MG63 (cell line): ENCODE measurements around the gene EEFSEC. TPM values are rescaled to one million over a fixed set of nuclear protein-coding genes. Genes with fewer than 3 reads are reported as not detected.

ENCODE experiments used
- DNase-seq: peaks from one replicate; pipeline ENCODE4 v3.0.0-alpha.2; 2020
- H3K27me3 ChIP-seq: fragments of 250-450 bp; sonication (Bioruptor Pico); 2 replicates; pipeline ENCODE4 v1.5.1; 2020; ENCODE audit warnings: mild to moderate bottlenecking, moderate library complexity
- H3K36me3 ChIP-seq: fragments of 250-450 bp; sonication (Bioruptor Pico); 2 replicates; pipeline ENCODE4 v1.5.1; 2020; ENCODE audit warnings: mild to moderate bottlenecking, moderate library complexity
- H3K4me3 ChIP-seq: fragments of 250-450 bp; sonication (Bioruptor Pico); 2 replicates; pipeline ENCODE4 v1.5.1; 2020; ENCODE audit warnings: mild to moderate bottlenecking, moderate library complexity
- H3K9me3 ChIP-seq: fragments of 250-450 bp; sonication (Bioruptor Pico); 2 replicates; pipeline ENCODE4 v1.5.1; 2020; ENCODE audit warnings: mild to moderate bottlenecking, moderate library complexity
- total RNA-seq: library from RNA; depleted of rRNA; stranded (reverse); fragments of >200 nt; shearing (Covaris generic); gene quantifications from 2 replicates; pipeline ENCODE4 v1.2.3, GENCODE V29; 2014; ENCODE audit warnings: low replicate concordance

Gene EEFSEC
- total RNA-seq, 1 experiment from 2014 or later = 6.8 TPM

DNA sequence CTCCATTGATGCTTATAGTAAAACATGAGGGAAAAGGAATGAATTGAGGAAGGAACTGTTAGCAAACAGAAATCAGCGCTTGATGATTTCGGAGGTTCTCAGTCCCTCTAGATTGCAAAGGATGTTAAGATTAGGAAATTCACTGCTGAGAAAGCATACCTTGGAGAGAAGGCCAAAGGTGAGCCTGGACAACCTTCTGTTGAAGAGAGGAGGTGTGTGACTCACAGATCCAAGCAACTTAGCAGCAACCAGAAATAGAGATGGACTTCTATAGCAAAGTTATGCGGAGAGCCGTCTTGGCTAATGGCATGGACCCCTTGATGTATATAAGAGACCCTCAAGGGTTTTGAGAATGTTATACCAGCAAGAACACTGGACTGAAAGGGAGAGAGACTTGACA is 114.3 kb downstream of the EEFSEC start:
- Histone ChIP-seq H3K27me3 (no peaks in the 10 kb centered on the region), H3K4me3 (no peak overlapping the region), H3K36me3 (no peaks in the 10 kb centered on the region; the same call in 1 of the 2 replicates), H3K9me3 (no peaks in the 10 kb centered on the region)
- no peak for DNase-seq

DNA sequence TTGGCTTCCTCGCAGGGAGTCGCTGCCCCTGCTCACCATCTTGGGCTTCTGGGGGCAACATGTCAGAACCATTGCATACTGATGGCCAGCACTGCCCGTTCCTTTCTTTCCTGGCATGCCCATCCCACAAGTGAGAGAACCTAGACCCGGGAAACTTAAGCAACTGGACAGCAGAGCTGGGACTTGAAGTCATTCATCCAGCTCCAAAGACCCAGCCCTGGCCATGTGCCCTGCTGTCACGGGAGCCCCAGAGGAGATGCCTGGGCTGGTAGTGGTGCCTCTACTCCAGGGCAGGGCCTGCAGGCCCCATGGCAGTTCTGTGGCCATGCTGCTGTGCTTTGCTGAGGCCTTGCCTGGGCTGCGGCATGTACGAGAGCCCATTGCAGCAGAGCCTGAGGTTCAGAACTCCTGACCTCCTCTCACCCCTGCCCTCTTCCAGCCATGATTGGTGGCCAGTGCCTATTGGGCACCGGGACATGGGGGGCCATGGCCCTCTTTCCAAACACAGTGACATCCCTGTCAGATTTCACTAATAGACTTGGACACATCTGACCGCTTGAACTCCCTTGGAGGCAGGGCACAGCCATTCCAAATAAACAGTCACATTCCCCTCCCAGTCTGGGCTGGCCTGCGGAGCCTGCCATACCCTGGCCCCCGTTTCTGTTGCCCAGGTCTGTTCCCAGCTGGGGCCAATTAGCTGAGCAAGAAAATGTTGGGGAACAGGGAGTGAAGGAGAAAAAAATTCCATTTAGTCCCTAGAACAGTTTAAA is 115.9 kb downstream of the EEFSEC start:
- no peak for DNase-seq
- Histone ChIP-seq H3K4me3 (no peak overlapping the region), H3K36me3 (no peaks in the 10 kb centered on the region; the same call in 1 of the 2 replicates), H3K27me3 (no peaks in the 10 kb centered on the region), H3K9me3 (no peaks in the 10 kb centered on the region)

DNA sequence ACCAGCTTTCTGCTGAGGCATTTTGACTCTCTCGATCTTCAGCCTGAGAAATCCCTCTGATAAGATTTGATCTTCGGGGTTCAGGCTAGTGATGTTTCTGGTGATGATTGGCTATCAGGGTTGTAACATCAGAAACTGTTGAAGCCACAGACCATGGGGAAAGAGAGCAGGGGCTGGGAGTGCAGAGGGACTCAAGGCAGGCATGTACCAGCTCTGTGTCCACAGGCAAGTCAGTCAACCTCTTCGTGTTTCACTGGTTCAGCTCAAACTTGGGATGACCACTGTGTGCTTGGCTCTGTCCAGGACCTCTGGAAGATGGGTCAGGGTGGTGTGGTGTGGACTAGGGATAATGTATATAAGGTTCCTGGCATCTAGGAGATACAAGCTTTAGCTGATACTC is 116.5 kb downstream of the EEFSEC start:
- no peak for DNase-seq
- Histone ChIP-seq H3K9me3 (no peaks in the 10 kb centered on the region), H3K4me3 (no peak overlapping the region), H3K36me3 (no peaks in the 10 kb centered on the region; the same call in 1 of the 2 replicates), H3K27me3 (no peaks in the 10 kb centered on the region)

DNA sequence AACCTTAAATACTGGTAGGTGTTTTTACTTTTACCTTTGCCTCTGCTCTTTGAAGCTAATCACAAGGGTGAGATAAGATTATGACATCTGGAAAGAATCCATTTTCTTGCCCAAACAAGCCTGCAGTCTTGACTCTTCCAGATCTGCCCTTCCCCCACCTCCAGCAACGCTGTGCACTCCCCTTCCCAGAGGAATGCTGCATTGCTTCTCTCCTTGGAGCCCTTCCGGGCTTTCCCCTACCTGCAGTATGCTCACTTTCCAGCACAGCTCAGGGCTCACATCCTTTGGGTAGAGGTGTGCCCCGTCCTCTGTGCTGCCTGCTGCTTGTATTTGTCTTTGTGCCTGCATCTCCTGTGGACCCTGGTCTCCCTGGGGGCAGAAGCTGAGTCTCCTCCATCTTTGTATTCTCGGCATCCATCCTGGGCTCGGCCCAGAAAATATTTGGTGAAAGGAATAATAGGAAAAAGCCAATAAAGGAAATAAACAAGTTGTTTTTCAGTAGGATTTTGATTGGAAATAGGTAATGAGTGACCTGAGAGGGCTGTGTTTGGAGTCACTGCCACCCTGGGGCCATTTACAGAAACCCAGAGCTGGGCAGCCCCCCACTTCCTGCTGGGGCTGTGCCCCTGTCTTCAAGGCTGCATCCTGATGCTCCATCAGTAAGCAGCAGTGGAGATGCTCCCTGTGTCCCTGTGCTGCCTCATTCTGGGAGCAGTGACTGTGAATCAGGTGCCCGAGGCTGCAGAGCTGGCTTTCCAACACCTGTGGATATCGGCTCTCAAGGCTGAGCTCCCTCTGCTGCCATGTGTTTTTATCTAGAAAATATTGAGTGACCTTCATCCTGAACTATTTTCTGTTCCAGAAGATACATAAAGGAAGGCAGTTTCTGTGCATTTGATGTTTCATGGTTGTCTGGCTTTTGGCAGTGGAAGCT is 117.5 kb downstream of the EEFSEC start:
- no peaks in the 10 kb centered on the region for H3K27me3 ChIP-seq
- no peaks in the 10 kb centered on the region for H3K36me3 ChIP-seq
- H3K9me3 ChIP-seq = no peaks in the 10 kb centered on the region
- DNase-seq = no peak
- H3K4me3 ChIP-seq = no peak overlapping the region

DNA sequence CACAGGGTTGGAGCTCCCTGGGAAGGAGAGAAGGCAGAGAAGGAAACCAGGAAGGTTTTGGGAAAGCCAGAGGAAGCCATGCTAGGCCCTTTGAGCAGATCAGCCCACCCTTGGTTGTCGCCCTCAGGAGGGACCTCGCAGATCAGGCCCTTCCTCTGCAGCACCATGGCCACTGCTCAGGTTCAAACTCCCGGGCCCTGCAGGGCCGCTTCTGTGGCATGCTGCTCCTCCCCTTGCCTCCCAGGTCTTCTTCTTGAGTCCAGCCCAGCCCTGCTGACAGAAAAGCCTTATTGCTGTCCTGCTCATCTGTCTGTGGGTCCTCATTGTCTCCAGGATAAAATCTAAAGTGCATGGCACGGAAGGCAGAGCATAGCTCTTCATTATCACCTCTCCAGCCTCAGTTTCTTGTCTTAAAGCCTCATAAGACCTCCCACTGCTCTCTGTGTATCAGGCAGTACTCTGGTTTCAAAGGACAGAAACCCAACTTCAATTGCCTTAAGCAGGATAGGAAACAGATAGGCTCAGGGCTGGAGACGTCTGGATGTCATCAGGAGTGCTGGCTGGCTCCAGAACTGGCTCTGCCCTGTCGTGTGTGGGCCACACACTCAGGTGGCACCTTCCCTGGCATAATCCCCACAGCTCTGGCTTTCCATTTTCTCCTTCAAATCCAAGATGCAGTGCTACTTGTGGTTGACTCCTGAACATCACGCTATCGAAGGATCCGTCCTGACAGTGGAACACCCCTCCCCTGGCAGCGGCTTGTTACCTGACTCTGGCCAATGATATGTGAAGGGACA is 118.5 kb downstream of the EEFSEC start:
- H3K9me3 ChIP-seq = no peaks in the 10 kb centered on the region
- no peak for DNase-seq

DNA sequence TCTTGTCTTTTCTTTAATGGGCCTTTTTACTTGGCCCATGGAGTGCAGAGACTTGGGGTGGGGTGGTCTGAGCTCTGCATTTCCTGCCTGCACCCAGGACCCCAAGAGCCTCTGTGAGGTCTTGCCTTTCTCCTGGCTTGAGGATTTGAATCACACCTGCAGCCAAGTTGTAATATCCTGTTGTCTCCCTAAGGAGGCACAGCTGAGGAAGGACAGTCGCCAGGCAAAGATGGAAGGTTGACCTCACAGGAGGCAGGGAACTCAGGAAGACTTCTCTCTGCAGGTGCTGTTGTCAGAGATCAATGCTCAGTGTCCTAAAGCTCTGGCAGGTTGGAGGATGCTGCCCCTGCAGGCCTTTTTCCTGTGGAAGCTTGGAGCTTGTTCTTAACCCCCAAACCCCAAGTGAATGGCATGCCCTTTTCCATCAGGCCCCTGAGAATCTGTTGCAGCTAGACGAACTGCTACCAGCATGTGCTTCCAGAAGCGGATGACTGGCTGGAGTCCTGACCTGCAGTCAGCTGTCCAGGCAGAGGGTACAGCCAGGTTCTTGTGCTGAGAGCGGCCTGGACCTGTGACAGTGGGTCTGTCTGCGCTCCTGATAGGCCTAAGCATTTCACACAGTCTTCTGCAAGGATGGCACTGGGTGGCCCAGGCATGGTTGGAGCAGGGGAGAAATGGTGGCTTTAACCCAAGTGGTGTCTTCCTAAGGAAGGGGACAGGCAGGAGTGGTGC is 120.0 kb downstream of the EEFSEC start:
- Histone ChIP-seq H3K27me3 (no peaks in the 10 kb centered on the region), H3K36me3 (no peaks in the 10 kb centered on the region), H3K4me3 (no peak overlapping the region), H3K9me3 (no peaks in the 10 kb centered on the region)
- DNase-seq = no peak

More for the DNA sequence above, 118.5 kb downstream of the EEFSEC start:
- Histone ChIP-seq H3K4me3 (no peak overlapping the region), H3K27me3 (no peaks in the 10 kb centered on the region), H3K36me3 (no peaks in the 10 kb centered on the region)

DNA sequence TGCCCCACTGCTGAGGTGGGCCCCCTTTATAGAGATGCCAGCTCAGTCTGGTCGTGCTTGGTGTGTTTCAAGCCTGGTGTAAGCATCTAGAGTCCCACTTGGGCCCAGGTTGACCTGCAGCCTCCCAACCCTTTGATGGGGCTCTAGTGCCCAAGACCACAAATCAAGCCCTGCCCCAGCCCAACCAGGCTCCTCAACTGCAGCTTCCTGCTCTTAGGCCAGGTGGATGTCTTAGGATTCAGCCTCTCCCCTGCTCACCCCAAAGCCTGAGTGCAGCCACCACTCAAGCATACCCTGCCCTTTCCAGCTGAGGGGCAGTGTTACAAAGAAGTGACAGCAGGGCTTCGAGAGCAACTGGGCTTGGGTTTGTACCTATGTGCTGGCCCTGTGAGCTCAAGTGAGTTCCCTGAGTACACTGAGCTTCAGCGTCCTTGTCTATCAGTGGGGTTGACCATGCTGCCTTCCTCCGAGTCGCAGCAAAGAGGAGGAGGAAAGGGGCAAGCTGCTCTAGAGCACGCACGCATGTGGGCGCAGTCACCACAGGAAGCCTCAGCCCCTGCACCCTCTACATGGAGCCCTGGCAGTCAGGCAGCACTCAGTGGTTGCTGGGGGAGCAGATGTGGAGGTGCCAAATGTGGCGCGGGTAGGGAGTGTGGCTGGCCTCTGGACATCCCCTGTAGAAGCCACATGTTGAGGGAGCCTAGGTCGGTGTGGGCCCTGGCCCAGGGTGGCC is 120.7 kb downstream of the EEFSEC start:
- no peak for DNase-seq
- H3K36me3 ChIP-seq = no peaks in the 10 kb centered on the region

DNA sequence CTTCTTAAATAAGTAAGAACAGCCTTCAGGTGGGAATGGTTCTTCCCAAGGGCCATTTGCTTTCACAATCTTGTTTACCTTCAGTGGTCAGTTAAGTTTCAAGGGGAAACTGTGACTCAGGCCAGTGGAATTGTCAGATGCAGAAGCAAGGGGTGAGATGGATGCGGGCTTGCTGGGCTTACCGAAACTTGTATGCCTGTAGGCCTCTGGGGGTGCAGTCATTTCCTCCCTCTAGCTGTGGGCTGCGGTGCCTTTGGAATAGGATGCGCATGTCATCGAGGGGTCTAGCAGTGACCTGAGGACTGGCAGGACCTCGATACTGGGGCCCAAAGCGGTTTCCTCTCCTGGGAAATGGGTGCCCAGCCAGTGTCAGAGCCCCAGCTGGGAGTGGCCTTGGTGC is 121.6 kb downstream of the EEFSEC start:
- no peaks in the 10 kb centered on the region for H3K36me3 ChIP-seq
- no peaks in the 10 kb centered on the region for H3K9me3 ChIP-seq
- no peak overlapping the region for H3K4me3 ChIP-seq
- no peak for DNase-seq
- no peaks in the 10 kb centered on the region for H3K27me3 ChIP-seq

More for the DNA sequence above, 120.7 kb downstream of the EEFSEC start:
- Histone ChIP-seq H3K4me3 (no peak overlapping the region), H3K27me3 (no peaks in the 10 kb centered on the region), H3K9me3 (no peaks in the 10 kb centered on the region)

DNA sequence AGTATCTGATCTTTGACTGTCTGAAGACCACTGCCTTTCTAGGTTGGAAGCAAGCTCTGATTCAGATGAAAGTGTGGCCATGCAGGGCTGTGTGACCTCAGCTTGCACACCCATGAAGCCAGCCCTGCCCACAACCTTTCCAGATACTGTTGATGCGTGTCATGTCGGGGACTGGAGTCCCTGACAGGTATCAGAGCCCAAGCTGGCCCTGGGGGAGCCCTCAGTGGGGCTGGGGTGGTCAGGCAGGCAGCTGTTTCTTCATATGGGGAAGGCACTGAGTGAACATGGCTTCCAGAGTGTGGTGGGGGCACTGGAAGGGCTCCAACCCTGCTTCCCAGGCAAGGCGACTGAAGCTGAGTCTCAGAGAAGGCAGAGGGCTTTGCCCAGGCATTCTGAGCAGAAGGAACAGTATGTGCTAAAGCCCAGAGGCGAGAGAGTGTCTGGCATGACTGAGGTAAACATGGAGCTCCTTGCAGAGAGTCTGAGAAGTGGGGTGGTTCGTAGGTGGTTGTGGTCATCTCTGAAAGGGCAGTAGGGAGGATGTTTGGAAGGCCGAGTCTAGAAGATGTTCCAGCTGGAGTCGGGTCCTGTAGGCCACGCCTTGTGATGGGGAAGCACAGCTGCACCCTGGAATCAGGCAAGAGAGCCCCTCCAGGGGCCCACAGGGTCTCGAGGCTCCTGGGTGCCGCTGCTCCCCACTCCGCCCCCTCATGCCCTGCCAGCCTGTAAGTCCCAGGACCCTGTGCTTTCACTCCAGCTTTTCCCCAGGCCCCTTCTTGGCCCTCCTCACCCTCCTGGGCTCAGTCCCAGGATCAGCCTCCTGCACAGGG is 122.2 kb downstream of the EEFSEC start:
- no peak for DNase-seq
- Histone ChIP-seq H3K36me3 (no peaks in the 10 kb centered on the region), H3K27me3 (no peaks in the 10 kb centered on the region), H3K9me3 (no peaks in the 10 kb centered on the region), H3K4me3 (no peak overlapping the region)

DNA sequence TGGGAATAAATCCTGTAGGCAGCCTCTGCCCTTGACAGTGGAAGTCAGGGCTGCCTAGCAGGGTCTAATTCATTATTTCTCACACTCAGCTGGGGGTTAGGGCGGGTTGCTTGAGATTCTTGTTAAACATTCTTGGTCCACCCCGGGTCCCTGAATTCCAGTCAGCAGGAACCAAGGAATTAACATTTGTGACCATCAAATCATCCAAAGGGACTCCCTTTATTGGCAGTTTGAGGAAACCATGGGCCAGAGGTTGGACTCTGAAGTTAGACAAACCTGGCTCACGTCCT is 122.8 kb downstream of the EEFSEC start:
- H3K36me3 ChIP-seq = no peaks in the 10 kb centered on the region
- no peaks in the 10 kb centered on the region for H3K27me3 ChIP-seq
- H3K4me3 ChIP-seq = no peak overlapping the region
- DNase-seq = no peak
- no peaks in the 10 kb centered on the region for H3K9me3 ChIP-seq

DNA sequence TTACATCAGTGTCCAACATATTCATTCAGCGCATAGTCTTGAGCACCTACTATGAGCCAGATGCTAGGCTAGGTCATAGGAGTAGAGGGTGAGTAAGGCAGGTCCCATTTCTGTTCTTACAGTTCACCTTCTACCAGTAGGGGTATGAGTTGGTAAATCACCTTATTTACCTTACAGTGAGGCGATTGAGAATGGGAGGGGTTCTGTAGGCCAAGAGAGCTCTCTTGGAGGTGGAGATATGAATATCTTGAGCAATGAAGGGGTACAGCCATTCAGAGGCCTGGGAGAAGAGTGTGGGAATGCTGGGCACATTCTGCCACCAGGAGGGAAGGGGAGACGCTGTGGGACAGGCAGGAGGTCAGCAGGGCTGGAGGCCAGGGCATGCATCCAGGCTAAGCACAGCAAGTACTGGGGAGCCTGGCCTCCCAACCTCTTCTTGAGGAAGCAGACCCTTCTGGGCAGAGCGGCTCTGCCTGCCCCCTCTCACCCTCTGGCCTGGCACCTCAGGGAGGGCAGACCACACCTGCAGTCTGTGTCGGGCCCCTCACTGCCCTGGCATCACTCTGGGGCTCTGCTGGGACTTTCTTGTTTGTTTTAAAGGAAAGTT is 123.4 kb downstream of the EEFSEC start:
- Histone ChIP-seq H3K4me3 (no peak overlapping the region), H3K9me3 (no peaks in the 10 kb centered on the region), H3K36me3 (no peaks in the 10 kb centered on the region), H3K27me3 (no peaks in the 10 kb centered on the region)
- no peak for DNase-seq

DNA sequence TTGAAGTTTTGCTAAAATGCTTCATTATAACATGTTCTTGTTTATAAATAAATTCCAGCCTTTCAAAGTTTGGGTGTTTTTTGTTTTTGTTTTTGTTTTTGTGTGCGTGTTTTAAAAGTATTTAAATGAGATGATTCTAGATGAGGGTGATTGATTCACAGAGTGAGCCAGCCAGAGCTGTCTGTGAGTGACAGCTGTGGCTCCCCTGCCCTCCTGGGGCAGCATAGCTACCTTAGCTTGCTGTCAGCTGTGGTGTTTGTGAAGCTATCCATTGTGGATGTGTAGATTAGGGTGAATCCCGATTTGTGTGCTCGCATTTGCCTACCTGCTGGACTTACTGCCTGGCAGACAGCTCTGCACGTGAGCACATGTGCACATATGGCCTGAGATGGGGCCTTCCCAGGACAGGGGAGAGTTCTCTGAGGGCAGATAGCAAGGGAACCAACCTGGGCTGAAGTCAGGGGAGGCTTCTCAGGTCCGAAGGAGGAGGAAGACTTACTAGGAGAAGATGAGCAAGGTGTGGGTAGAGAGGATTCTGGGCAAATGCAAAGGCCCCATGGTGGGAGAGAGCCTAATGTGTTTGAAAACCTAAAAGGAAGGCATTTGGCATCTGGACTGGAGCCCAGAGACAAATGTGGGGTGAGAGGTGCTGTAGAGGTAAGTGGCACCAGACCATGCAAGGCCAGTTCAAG is 124.2 kb downstream of the EEFSEC start:
- DNase-seq = no peak
- no peaks in the 10 kb centered on the region for H3K36me3 ChIP-seq
- H3K9me3 ChIP-seq = no peaks in the 10 kb centered on the region
- no peak overlapping the region for H3K4me3 ChIP-seq
- H3K27me3 ChIP-seq = no peaks in the 10 kb centered on the region

DNA sequence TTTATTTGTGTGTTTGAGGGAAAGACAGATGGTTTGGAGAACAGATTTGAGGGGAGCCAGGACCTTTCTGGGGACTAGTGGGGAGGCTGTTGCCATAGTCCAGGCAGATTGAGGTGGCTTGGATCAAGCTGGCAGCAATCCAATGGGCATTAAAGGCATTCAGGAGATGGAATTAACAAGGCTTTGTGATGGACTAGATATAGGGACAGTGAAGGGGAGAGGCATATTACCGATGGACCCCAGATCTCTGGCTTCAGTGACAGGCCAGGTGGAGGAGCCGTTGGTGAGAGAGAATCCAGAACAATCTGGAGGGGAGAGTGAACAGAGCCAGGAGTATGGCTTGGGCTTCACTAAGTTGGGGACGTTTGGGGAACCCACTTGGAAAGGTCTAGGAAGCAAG is 124.8 kb downstream of the EEFSEC start:
- DNase-seq = no peak
- no peaks in the 10 kb centered on the region for H3K36me3 ChIP-seq
- no peaks in the 10 kb centered on the region for H3K9me3 ChIP-seq
- no peak overlapping the region for H3K4me3 ChIP-seq
- no peaks in the 10 kb centered on the region for H3K27me3 ChIP-seq
